Measurements from ENCODE around the gene PTPRM.

The PTPRM gene

DNA sequence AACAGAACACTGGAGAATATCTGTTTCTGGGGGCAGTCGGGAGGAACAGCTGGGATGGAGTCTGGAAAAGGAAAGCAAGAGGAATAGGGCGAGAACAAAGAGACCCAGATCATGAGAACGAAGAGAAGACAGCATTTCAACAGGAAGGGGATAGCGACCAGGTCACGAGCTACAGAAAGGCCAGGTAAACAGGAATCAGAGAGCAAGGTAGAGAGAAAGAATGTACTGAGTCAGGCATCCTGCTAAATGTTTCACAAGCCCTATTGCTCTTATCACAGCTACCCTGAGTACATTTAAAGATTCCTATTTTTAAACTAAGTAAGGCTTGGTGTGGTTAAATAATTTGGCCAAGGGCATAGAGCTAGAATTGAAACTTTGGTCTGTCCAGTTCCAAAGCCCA is 787.2 kb downstream of the PTPRM start:
- no peak overlapping the region for H3K27ac ChIP-seq (ENCODE audit: low read depth, low read length)

DNA sequence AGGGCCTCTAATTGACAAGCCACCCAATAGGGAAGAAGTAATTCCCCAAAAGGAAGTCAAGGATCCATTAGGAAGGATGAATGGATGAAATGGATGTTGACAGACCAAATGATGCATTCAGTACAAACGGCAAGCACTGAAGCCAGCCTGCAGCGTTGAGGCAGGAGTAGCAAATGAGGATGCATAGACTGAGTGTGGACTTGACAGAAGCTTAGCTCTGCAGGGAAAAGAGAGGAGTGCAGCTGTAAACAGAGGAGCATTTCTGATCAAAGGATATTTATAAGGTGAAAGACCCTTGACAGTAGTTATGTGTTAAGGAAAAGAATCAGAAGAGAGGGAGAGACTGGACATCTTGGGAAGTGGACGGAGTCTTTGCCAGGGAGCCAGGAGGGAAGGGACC is 788.9 kb downstream of the PTPRM start:
- Histone ChIP-seq H3F3A (ENCODE audit: insufficient read depth) (no peaks in the 10 kb centered on the region), H3K9me3 (ENCODE audit: insufficient read depth, low read length) (no peaks in the 10 kb centered on the region), H3K27ac (ENCODE audit: low read depth, low read length) (no peak overlapping the region), H3K27me3 (ENCODE audit: low read length) (no peaks in the 10 kb centered on the region), H3K4me3 (ENCODE audit: insufficient read depth, low read length, poor library complexity, severe bottlenecking) (no peak overlapping the region), H3K79me2 (ENCODE audit: insufficient read depth, low read length) (no peaks in the 10 kb centered on the region), H2AFZ (ENCODE audit: low read depth, low read length, severe bottlenecking) (no peak overlapping the region), H3K36me3 (ENCODE audit: low read length) (no peaks in the 10 kb centered on the region), H3K9me2 (replicated peaks; ENCODE audit: insufficient read depth, low read length) (no peaks in the 10 kb centered on the region), H3K9ac (ENCODE audit: low read length) (no peak overlapping the region), H4K20me1 (ENCODE audit: low read depth, low read length) (no peaks in the 10 kb centered on the region), H3K4me2 (ENCODE audit: low read depth, low read length, poor library complexity, severe bottlenecking) (no peak overlapping the region)
- no peak for TF ChIP-seq EZH2phosphoT487 (conservative IDR thresholded peaks at IDR 0.05; ENCODE audit: low read length)
- TF ChIP-seq, protein P1, sequence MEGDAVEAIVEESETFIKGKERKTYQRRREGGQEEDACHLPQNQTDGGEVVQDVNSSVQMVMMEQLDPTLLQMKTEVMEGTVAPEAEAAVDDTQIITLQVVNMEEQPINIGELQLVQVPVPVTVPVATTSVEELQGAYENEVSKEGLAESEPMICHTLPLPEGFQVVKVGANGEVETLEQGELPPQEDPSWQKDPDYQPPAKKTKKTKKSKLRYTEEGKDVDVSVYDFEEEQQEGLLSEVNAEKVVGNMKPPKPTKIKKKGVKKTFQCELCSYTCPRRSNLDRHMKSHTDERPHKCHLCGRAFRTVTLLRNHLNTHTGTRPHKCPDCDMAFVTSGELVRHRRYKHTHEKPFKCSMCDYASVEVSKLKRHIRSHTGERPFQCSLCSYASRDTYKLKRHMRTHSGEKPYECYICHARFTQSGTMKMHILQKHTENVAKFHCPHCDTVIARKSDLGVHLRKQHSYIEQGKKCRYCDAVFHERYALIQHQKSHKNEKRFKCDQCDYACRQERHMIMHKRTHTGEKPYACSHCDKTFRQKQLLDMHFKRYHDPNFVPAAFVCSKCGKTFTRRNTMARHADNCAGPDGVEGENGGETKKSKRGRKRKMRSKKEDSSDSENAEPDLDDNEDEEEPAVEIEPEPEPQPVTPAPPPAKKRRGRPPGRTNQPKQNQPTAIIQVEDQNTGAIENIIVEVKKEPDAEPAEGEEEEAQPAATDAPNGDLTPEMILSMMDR (IDR thresholded peaks at IDR 0.05; ENCODE audit: insufficient read depth, low read length, poor library complexity, severe bottlenecking) = no peak

More for the DNA sequence above, 787.2 kb downstream of the PTPRM start:
- H3K9ac ChIP-seq (ENCODE audit: low read length) = no peak overlapping the region
- H3K4me2 ChIP-seq (ENCODE audit: low read depth, low read length, poor library complexity, severe bottlenecking) = no peak overlapping the region
- no peaks in the 10 kb centered on the region for H3K27me3 ChIP-seq (ENCODE audit: low read length)
- H3K79me2 ChIP-seq (ENCODE audit: insufficient read depth, low read length) = no peaks in the 10 kb centered on the region
- H3K36me3 ChIP-seq (ENCODE audit: low read length) = no peaks in the 10 kb centered on the region
- no peak overlapping the region for H3K4me3 ChIP-seq (ENCODE audit: insufficient read depth, low read length, poor library complexity, severe bottlenecking)
- H3K9me2 ChIP-seq (replicated peaks; ENCODE audit: insufficient read depth, low read length) = no peaks in the 10 kb centered on the region
- no peak overlapping the region for H2AFZ ChIP-seq (ENCODE audit: low read depth, low read length, severe bottlenecking)
- no peaks in the 10 kb centered on the region for H3F3A ChIP-seq (ENCODE audit: insufficient read depth)
- no peak for TF ChIP-seq EZH2phosphoT487 (conservative IDR thresholded peaks at IDR 0.05; ENCODE audit: low read length)
- no peaks in the 10 kb centered on the region for H4K20me1 ChIP-seq (ENCODE audit: low read depth, low read length)
- no peaks in the 10 kb centered on the region for H3K9me3 ChIP-seq (ENCODE audit: insufficient read depth, low read length)

DNA sequence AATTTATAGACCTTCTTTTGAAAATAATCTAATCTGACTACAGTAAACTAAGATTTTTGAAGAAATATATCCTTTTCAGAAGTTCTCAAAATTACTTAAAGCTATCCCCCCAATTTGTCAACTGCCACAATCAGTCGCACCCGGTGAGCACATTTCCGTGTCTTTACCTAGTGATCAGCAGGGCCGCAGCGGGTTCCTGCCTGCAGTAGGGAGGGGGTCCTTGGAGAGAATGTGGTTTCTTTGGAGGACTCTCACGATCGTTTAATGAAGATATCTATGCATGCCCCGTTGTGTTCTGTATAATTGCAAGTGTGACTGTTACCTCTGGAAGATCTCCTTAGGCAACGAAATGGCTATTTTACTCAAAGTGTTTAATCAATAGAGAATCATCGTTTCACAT is 790.2 kb downstream of the PTPRM start:
- Histone ChIP-seq H3K4me3 (ENCODE audit: insufficient read depth, low read length, poor library complexity, severe bottlenecking) (no peak overlapping the region), H3K9me3 (ENCODE audit: insufficient read depth, low read length) (no peaks in the 10 kb centered on the region), H4K20me1 (ENCODE audit: low read depth, low read length) (no peaks in the 10 kb centered on the region), H3K9me2 (replicated peaks; ENCODE audit: insufficient read depth, low read length) (no peaks in the 10 kb centered on the region), H3K9ac (ENCODE audit: low read length) (no peak overlapping the region), H3K4me2 (ENCODE audit: low read depth, low read length, poor library complexity, severe bottlenecking) (no peak overlapping the region), H3K36me3 (ENCODE audit: low read length) (no peaks in the 10 kb centered on the region), H3K27me3 (ENCODE audit: low read length) (no peaks in the 10 kb centered on the region), H3F3A (ENCODE audit: insufficient read depth) (no peaks in the 10 kb centered on the region), H3K79me2 (ENCODE audit: insufficient read depth, low read length) (no peaks in the 10 kb centered on the region), H3K27ac (ENCODE audit: low read depth, low read length) (no peak overlapping the region), H2AFZ (ENCODE audit: low read depth, low read length, severe bottlenecking) (no peak overlapping the region)
- TF ChIP-seq, protein P1 (IDR thresholded peaks at IDR 0.05; ENCODE audit: insufficient read depth, low read length, poor library complexity, severe bottlenecking) = no peak
- no peak for TF ChIP-seq EZH2phosphoT487 (conservative IDR thresholded peaks at IDR 0.05; ENCODE audit: low read length)

DNA sequence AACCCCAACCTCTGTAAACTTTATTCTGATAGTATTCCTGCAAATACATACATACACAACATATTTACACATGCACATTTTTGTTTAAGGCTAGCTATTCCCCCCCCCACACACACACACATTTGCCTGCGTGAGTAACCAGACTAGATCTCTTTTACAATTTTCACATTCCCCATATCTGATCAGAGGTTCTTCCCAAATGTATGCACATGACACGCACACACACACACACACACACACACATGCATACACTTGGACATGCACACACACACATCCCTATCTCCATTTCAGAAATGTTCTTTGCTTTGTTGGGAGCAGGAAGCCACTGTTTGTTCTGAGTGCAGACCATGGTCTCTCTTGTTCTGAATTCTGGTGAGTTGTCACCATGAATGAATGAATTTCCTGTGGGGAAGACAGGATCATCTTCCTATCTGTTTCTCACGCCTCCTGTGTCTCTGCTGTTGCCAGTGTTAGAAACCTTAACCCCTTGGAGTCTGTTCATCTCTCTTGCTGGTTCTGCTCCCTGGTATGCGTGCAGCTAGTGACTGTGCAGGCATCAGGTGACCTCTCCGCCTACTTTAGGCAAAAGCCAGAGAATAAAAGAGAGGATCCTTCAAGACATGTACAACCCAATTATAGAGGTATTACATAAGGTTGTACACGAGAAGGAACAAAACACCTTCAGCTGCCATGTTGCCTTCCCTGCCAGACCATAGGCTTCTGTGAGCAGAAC is 791.1 kb downstream of the PTPRM start:
- Histone ChIP-seq H2AFZ (ENCODE audit: low read depth, low read length, severe bottlenecking) (no peak overlapping the region), H3K79me2 (ENCODE audit: insufficient read depth, low read length) (no peaks in the 10 kb centered on the region), H3K9me3 (ENCODE audit: insufficient read depth, low read length) (no peaks in the 10 kb centered on the region), H3K36me3 (ENCODE audit: low read length) (no peaks in the 10 kb centered on the region), H3F3A (ENCODE audit: insufficient read depth) (no peaks in the 10 kb centered on the region), H3K27ac (ENCODE audit: low read depth, low read length) (no peak overlapping the region), H3K4me2 (ENCODE audit: low read depth, low read length, poor library complexity, severe bottlenecking) (no peak overlapping the region), H4K20me1 (ENCODE audit: low read depth, low read length) (no peaks in the 10 kb centered on the region), H3K9ac (ENCODE audit: low read length) (no peak overlapping the region), H3K27me3 (ENCODE audit: low read length) (no peaks in the 10 kb centered on the region), H3K9me2 (replicated peaks; ENCODE audit: insufficient read depth, low read length) (no peaks in the 10 kb centered on the region), H3K4me3 (ENCODE audit: insufficient read depth, low read length, poor library complexity, severe bottlenecking) (no peak overlapping the region)
- TF ChIP-seq, protein P1 (IDR thresholded peaks at IDR 0.05; ENCODE audit: insufficient read depth, low read length, poor library complexity, severe bottlenecking) = no peak

Measured in SU-DHL-6 (cell line).